ENCODE measurements around the gene NTM. TPM values are rescaled to one million over a fixed set of nuclear protein-coding genes. Genes with fewer than 3 reads are reported as not detected.

Gene NTM
- total RNA-seq, 4 donors from 2014 or later, result 1.4 to 5.7 TPM; not detected in 2

DNA sequence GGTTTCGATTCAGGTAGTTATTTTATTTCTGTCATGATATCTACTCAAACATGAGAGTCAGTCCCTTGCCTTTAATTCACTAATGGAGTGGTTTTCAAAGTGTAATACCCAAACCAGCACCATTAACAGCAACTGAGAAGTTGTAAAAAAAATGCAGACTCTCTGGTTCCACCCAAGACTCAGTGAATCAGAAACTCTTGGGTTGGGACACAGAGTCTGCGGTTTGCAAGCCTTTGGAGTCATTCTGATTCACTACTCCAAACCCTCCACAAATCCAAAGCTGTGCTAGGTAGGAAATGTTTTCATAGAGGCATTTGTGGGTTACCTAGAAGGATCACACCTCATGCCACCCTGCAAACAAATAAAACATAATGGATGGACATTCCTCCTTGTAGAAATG, 340.1 kb downstream of the NTM start:
- no peak for DNase-seq
- Histone ChIP-seq H3K36me3 (no peaks in the 10 kb centered on the region), H3K4me1 (no peaks in the 10 kb centered on the region), H3K27ac (no peak overlapping the region), H3K4me3 (no peak overlapping the region), H3K9me3 (no peaks in the 10 kb centered on the region), H3K27me3 (no peaks in the 10 kb centered on the region)
- TF ChIP-seq, protein P1, sequence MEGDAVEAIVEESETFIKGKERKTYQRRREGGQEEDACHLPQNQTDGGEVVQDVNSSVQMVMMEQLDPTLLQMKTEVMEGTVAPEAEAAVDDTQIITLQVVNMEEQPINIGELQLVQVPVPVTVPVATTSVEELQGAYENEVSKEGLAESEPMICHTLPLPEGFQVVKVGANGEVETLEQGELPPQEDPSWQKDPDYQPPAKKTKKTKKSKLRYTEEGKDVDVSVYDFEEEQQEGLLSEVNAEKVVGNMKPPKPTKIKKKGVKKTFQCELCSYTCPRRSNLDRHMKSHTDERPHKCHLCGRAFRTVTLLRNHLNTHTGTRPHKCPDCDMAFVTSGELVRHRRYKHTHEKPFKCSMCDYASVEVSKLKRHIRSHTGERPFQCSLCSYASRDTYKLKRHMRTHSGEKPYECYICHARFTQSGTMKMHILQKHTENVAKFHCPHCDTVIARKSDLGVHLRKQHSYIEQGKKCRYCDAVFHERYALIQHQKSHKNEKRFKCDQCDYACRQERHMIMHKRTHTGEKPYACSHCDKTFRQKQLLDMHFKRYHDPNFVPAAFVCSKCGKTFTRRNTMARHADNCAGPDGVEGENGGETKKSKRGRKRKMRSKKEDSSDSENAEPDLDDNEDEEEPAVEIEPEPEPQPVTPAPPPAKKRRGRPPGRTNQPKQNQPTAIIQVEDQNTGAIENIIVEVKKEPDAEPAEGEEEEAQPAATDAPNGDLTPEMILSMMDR (IDR thresholded peaks at IDR 0.05), result no peak
- TF ChIP-seq POLR2A (IDR thresholded peaks at IDR 0.05), result no peak
- intact Hi-C loops (cut with DNase I; ENCODE audit: low total_unique reads), result no loop called here

DNA sequence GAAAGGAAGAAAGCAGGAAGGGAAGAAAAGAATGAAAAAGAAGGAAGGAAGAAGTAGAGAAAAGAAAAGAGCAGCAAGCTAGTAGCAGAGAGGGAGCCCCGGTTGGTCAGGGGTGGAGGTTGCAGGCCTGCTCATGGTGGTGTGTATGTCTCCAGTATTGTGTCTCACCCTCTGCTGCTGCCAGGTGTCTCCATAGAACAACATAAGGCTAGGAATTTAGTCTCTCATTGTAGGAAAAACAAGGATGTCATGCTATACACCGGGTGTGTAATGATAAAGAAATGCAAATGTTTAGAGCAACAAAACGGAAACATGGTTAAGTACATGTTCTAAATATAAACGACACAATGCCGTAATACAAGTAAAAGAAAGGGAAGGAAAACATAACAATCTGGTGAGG, 342.5 kb downstream of the NTM start:
- Histone ChIP-seq H3K27me3 (peaks cover 0 to 4% of the 10 kb centered on the region in 2 donors), H3K9me3 (no peaks in the 10 kb centered on the region), H3K4me3 (no peak overlapping the region), H3K4me1 (no peaks in the 10 kb centered on the region), H3K36me3 (no peaks in the 10 kb centered on the region), H3K27ac (no peak overlapping the region)
- DNase-seq, result no peak
- TF ChIP-seq, protein P1 (IDR thresholded peaks at IDR 0.05), result no peak
- no peak for TF ChIP-seq POLR2A (IDR thresholded peaks at IDR 0.05)
- intact Hi-C loops (cut with DNase I; ENCODE audit: low total_unique reads), result no loop called here

DNA sequence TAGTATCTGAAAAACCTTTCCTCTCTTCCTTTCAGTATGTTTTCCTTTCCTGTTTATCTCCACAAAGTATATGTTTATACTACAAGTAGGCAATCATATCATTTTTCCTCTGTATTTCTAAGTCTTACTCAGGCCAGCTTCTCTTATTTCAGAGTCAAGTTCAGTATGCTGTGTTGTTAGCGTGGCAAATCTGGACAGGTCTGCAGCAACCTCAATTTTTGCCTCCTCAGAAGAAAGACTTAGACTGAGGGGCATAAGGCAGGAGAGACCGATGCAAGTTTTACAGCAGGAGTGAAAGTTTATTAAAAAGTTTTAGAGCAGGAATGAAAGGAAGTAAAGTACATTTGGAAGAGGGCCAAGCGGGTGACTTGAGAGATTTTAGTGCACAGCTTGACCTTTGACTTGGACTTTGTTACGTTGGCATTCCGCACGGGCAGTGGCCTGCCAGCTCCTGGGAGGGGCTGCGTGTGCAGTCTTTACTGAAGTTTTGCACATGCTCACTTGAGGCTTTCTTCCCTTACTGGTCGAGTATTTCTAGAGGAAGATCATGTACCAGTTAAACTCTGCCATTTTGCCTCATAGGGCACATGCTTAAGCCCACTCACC, 343.2 kb downstream of the NTM start:
- intact Hi-C loops (cut with DNase I; ENCODE audit: low total_unique reads), result no loop called here
- H3K4me3 ChIP-seq, result no peak overlapping the region

DNA sequence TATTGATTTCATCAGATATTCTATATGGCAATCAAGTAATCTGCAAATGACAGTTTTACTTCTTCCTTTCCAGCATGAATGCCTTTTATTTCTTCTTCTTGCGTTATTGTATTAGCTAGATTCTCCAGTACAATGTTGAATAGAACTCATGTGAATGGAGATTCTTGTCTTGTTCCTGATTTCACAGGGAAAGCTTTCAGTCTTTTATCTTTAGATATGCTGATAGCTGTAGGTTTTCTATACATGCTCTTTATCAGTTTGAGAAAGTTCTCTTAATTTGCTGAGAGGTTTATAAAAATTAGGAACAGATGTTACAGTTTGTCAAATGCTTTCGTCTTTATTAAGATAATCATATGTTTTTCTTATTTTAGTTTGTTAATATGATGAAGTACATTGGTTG, 347.2 kb downstream of the NTM start:
- no peak for DNase-seq
- Histone ChIP-seq H3K9me3 (no peaks in the 10 kb centered on the region), H3K4me3 (no peak overlapping the region), H3K27ac (no peak overlapping the region), H3K36me3 (no peaks in the 10 kb centered on the region), H3K4me1 (no peaks in the 10 kb centered on the region), H3K27me3 (peaks cover 0 to 4% of the 10 kb centered on the region in 2 donors)
- intact Hi-C loops (cut with DNase I; ENCODE audit: low total_unique reads), result no loop called here
- TF ChIP-seq POLR2A (IDR thresholded peaks at IDR 0.05), result no peak
- TF ChIP-seq, protein P1 (IDR thresholded peaks at IDR 0.05), result no peak

More for the DNA sequence above, 343.2 kb downstream of the NTM start:
- Histone ChIP-seq H3K27me3 (peaks cover 0 to 4% of the 10 kb centered on the region in 2 donors), H3K27ac (no peak overlapping the region), H3K9me3 (no peaks in the 10 kb centered on the region), H3K36me3 (no peaks in the 10 kb centered on the region), H3K4me1 (no peaks in the 10 kb centered on the region)
- TF ChIP-seq, protein P1 (IDR thresholded peaks at IDR 0.05), result no peak
- TF ChIP-seq POLR2A (IDR thresholded peaks at IDR 0.05), result no peak
- DNase-seq, result no peak

DNA sequence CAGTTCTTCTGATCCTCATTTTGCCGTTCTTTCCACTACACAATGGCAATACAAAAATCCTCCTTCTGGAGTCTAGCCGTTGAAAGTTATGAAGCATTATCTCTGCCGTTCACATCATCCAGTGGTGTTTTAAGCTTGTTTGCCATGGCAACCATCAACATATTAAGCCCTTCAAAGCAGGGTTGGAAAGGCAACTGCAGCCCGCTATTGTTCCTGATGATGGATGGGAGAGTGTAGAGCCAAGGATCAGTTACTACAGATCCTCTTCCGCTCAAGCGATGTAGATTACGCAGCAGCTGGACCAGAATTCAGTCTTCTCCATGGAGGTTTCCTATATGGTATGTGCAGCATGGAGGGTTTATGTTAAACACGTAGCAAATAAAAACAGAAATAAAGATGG, 352.7 kb downstream of the NTM start:
- Histone ChIP-seq H3K27me3 (no peaks in the 10 kb centered on the region), H3K9me3 (no peaks in the 10 kb centered on the region), H3K4me1 (no peaks in the 10 kb centered on the region), H3K36me3 (no peaks in the 10 kb centered on the region), H3K4me3 (no peak overlapping the region), H3K27ac (no peak overlapping the region)
- TF ChIP-seq, protein P1 (IDR thresholded peaks at IDR 0.05), result no peak
- no peak for TF ChIP-seq POLR2A (IDR thresholded peaks at IDR 0.05)
- no peak for DNase-seq
- intact Hi-C loops (cut with DNase I; ENCODE audit: low total_unique reads), result no loop called here

All from uterus (tissue), 4 donors.